NCI-H1048 (cell line): ENCODE results near the gene CNTNAP2.
"Not testable (repeated sequence)": the region's sequence is repeated elsewhere in the genome, so short reads cannot be mapped to it uniquely, and the experiment has no call there.

ENCODE experiments used
- DNase-seq: peaks from one replicate; lab custom pipeline; 2025; lab: John Stamatoyannopoulos, UW

CNTNAP2 gene

DNA sequence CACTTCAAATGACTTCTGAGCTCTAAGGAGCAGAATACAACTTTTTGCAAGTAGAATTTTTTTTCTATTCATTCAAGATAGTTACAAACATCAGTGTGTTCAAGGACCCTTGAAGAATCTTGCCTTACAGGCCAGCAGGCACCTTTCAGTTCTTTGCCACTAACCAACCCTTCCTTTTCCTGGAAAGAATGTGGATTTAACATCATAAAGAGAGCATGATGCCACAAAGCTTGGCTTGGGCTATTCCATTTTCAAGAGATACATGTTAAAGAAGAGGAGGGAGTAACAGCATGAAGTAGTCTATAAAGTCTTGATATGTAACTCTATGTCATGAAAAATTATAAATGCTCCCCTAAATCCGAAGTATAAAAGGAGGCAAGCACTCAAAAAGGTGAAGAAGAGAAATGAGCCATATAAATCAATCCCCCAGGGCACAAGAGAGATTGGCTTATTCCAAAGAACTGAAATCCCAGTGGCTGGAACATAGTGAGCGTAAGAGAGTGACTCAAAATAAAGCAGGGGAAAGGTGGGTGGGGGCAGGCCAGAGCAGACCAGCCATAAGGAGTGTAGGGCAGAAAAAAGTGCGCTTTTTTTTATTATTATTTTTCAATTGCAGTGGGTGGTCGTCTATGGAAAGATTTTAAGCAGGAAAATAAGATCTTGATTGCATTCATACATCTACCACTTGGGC is 1448.3 kb downstream of the CNTNAP2 start:
- DNase-seq: no peak

- DNase-seq: no peak
Observed at GRCh38 chr7:147567043-147567442, 1450.4 kb downstream of the CNTNAP2 start.

GRCh38 chr7:147569116-147569913 is 1452.7 kb downstream of the CNTNAP2 start:
- no peak for DNase-seq

DNA sequence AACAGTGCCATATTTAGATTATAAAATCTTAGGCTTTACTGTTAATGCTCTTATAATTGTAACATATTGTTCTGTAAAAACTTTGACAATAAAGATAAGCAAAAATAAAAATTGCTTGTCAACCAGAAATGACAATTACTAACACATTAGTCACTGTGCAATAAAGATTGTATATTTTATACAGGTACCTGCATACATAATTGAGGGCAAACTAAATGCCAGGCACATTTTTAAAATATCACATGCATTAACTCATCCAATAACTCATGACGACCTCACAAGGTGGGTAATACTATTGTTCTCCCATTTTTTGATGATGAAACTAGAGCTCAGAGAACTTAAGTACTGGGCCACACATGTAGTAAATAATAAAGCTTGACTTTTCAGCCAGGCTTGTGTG is 1453.8 kb downstream of the CNTNAP2 start:
- no peak for DNase-seq

DNA sequence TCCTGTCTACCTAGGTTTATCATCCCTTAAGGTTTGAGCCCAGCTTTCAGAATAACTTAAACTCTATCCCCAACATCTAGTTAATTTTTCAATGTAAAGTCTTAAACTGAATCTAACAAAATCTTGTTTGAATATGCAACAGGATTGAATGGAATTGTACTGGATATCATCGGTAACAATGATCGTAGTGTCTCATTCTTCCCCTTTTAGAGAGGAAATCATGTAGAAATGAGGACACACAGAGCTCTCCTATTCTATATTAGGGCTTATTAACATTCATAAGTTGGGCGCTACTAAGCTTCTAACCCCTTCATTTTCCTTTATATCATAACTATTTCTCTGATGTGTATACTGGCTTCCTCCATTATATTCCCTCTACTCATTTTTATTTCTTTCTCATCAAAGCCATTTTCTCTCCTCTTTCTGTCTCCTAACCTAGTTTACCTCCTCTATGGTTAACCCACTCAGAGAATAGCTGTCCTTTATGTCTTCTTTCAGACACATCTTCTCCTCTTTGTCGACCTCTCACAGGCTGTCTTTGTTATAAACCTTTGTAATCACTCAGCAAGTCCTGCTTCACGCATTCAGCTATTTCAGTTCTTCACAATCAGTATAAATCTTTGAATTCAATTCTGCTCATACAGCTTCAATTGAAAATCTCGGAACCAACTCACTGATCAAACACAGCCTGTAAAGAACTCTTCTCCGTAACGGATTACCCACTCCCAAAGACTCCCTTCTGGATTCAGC is 1455.0 kb downstream of the CNTNAP2 start:
- DNase-seq: no peak

DNA sequence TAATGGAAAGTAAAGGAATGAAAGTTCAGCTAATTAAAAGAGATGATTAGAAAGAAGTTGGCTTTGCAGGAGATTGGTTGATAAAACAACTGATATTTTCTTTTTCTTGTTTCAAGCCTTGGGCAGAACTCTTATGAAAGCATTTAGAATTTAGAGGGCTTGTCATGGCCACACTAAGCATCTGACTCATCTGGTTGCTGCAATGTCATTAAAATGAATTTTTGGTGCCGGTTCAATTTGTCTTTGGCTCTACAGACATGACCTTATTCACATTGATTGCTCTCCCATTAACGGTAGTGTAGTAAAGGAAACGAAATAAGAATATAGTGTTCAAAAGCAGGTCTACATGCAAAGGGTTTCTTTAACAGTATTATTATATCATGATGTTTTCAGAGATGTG is 1461.6 kb downstream of the CNTNAP2 start:
- no peak for DNase-seq

DNA sequence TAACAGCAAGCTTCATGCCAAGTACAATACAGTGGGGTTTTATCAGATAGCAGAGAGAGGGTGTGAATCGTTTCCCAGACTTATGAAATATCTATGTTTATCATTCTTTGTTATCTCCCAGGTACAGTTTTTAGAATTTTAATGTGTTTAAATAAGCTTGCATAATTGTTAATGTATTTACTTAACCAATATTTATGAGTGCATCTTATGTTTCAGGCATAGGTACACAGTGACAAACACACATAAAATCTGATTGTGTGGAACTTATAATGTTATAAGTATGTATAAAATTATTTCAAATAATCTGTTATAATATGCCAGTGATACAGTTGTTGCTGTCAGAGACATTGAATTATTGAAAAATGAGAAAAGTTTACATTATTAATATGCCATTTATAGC is 1462.5 kb downstream of the CNTNAP2 start:
- DNase-seq: no peak

DNA sequence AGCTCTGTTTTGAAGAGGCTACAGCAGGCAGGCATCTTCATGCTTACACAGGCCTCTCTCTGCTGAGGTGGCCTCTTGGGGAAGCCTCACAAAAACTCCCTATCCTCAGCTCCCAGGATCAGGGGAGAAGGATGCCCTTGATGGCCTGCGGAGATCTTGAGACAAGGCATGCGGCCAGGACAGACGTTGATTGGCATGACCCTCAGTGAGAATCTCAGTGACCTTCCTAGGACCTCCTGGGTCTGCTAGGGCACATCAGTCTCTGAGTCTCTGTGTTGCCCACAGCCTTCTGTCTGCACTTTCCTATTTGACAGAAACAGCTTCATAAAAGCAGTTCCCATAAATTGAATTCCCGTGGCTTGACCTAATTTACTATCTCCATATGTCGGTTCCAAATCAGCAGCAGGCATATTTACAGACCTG is 1468.2 kb downstream of the CNTNAP2 start:
- no peak for DNase-seq

GRCh38 chr7:147586110-147586509 is 1469.5 kb downstream of the CNTNAP2 start:
- no peak for DNase-seq

GRCh38 chr7:147586526-147586925 is 1469.9 kb downstream of the CNTNAP2 start:
- DNase-seq: no peak

- DNase-seq: no peak
Observed at GRCh38 chr7:147593271-147594057, 1476.9 kb downstream of the CNTNAP2 start.

GRCh38 chr7:147595042-147595441 is 1478.4 kb downstream of the CNTNAP2 start:
- no peak for DNase-seq

DNA sequence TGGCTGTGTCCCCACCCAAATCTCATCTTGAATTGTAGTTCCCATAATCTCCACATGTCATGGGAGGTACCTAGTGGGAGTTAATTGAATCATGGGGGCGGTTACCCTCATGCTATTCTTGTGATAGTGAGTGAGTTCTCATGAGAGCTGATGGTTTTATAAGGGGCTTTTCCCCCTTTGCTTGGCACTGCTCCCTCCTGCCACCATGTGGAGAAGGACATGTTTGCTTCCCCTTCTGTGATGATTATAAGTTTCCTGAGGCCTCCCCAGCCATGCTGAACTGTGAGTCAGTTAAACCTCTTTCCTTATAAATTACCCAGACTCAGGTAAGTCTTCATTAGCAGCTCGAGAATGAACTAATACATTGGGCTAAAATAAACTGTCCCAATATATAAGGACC is 1482.1 kb downstream of the CNTNAP2 start:
- DNase-seq: not testable (repeated sequence)

- no peak for DNase-seq
Observed at GRCh38 chr7:147605323-147605722, 1488.7 kb downstream of the CNTNAP2 start.

DNA sequence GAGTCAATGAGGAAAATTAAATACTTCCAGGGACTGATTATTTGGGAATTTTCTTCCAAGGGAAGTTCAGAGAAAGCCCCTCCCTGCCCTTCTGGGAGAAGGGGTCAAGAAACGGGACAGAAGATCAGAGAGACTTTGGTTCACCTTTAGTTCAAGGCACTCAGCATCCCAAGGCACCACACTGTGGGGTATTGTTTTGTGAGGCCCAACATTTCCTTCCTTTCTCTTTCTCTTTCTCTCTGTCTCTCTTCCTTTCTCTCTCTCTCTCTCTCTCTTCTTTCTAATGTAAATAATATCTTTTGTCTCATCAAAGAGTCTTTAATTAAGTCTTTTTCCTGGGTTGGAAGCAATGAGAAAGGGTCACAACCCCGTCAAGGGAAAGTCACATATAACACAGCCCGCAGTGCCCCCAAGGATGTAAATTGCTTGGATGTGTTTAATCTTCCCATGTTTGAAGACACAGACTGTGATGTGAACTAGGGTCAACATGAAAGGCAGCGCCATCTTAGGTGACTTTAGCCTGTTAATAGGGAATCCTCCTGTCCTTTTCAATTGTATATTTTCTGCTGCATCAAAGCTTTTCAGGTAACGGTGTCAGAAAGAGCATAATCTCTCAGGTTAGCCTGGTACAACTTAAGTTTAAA is 1490.7 kb downstream of the CNTNAP2 start:
- DNase-seq: no peak

DNA sequence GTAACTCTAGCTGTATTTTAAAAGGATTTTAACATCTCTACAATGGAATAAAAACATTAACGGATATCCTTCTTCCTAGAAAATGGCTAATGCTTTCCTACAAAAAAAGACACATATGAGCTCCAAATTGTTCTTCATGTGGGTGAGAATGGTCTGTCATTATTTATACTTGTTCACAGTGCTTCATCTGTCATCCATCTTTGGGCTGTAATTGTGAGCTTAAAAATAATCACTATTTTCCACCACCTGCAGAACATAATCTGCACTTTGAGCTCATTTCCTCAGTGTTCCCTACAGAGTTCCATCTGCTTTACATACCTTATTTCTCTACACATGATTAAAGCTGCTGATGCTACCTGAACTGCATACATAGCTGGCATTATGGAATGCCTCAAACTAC is 1494.8 kb downstream of the CNTNAP2 start:
- no peak for DNase-seq

DNA sequence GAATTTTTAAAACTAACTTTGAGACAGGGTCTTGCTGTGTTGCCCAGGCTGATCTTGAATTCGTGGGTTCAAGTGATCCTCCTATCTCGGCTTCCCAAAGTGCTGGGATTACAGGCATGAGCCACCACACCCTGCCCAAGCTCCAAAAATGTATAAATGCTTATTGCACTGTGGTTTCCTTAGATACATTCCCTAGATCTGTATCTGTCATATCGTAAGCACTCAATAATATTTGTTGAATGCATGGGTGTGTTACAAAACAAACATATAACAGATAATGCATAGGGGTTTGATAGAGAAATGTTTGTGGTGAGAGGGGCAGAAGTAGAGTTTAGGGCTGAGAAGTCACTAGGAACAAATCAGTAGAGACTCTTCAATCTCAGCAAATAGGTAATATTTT is 1518.7 kb downstream of the CNTNAP2 start:
- DNase-seq: no peak

- no peak for DNase-seq
Observed at GRCh38 chr7:147636553-147636952, 1520.0 kb downstream of the CNTNAP2 start.

DNA sequence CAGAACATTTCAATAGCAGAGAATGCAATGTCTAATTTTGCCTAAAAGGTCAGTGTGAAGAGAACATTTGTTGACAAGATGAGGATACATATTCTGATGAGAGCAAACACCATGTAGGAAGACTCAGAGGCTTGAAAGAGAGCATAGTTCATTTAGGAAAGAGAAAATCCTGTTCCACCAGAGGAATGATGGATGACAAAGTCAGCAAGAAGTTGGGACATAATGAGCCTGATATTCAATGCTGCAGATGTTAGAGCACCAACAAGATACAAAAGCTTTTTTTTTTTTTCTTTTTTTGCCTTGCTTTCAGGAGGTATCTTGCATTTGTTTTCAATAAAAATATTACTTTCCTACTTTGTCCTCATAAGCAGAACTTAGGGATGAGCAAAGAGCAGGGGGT is 1522.0 kb downstream of the CNTNAP2 start:
- DNase-seq: no peak

GRCh38 chr7:147639037-147639436 is 1522.4 kb downstream of the CNTNAP2 start:
- no peak for DNase-seq

DNA sequence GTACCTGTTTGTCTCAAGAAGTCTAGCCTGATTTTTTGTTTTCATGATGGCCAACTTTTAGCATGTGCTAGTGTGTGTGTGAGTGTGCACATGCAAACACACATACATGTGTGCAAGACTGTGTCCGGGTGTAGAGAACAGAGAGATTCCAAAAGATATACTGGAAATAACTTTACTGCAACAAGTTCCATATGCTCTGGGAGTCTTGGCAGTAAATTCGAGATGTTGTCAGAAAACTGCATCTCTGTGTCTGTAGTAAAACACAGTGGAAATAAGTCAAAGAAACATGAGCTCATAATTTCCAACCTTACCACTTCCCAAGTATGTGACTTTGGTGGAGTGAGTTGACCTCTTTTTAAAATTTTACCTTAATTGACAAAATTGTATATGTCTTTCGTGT is 1523.2 kb downstream of the CNTNAP2 start:
- no peak for DNase-seq

DNA sequence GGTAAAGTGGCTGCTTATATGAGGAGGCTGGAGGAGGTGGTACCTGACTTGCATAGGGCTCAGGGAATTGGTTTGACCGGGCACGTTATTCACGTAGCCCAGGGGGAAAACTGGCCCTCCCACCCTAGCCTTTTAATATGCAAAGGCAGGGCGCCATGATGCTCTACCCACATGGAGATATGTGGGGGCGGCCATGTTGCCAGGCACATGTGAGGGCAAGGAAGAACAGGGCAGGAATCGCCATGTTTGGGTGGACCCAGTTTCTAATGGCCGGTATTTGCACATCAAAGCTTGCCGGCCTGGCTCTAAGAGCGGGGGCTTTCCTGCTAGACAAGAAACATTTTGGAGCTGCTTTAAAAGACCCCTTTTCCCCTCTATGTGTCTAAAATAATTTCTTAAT is 1524.2 kb downstream of the CNTNAP2 start:
- DNase-seq: no peak
